HCT116 (cell line): ENCODE results near the gene MMP10. TPM values are rescaled to one million over a fixed set of nuclear protein-coding genes. Genes with fewer than 3 reads are reported as not detected.

Experiments
- ATAC-seq: fragments of 200-7000 bp; cut with Tn5 transposase; 2 replicates; pipeline ENCODE4 v1.9.1; 2020; ENCODE audit warnings: mild to moderate bottlenecking, moderate library complexity
- BruUV-seq: library from RNA; stranded (reverse); fragments of 400-500 nt; replicated peaks from 2 replicates; lab custom pipeline; 2021; lab: Mats Ljungman, UMichigan
- CTCF ChIA-PET: fragments of 300-600 bp; sonication (Branson Sonifier 250); formaldehyde crosslinking; loops from one replicate; lab custom pipeline; 2021; ENCODE audit warnings: antibody characterized with exemption; lab: Charles Lee
- POLR2A ChIA-PET: fragments of 300-600, 350-600 bp; sonication (Branson Sonifier 250); formaldehyde crosslinking; loops from one replicate; lab custom pipeline; 2021; ENCODE audit warnings: antibody characterized with exemption; lab: Charles Lee
- RAD21 ChIA-PET, 2 experiments: fragments of 300-600 bp; sonication (Branson Sonifier 250); formaldehyde crosslinking; loops; one replicate each; lab custom pipeline; 2023; ENCODE audit warnings: low total read pairs in 2 of 2; ENCODE audit not compliant: uncharacterized antibody in 2 of 2, unreplicated experiment in 2 of 2, low non-redundant PET in 1 of 2; lab: Charles Lee
- DNase-seq: peaks from one replicate; pipeline ENCODE4 v3.0.0-alpha.2; 2010; ENCODE audit warnings: low read depth, low spot score
- H2AFZ ChIP-seq: fragments of 200-600 bp; shearing (Covaris generic), sonication (generic); 2 replicates; pipeline ENCODE4 v1.6.1; 2017; ENCODE audit warnings: low read depth, mixed run types, mixed read lengths, antibody characterized with exemption, low read length; ENCODE audit not compliant: poor library complexity, severe bottlenecking
- H3K27ac ChIP-seq: 2 replicates; pipeline ENCODE4 v1.5.1; 2012; ENCODE audit warnings: low read depth, low read length
- H3K27me3 ChIP-seq: fragments of 200-600 bp; sonication (generic); 2 replicates; pipeline ENCODE4 v1.6.1; 2016; ENCODE audit warnings: mixed run types, low read length, mixed read lengths; ENCODE audit not compliant: insufficient read depth
- H3K36me3 ChIP-seq, 2 experiments: fragments of 200-500 bp in 1 of 2; fragments of 200-600 bp in 1 of 2; sonication (Bioruptor generic) in 1 of 2; sonication (generic) in 1 of 2; 2 replicates each; pipeline versions ENCODE4 v1.5.1 to v1.6.1; 2014 to 2016; ENCODE audit warnings: low read length in 2 of 2, inconsistent platforms in 1 of 2, mixed read lengths in 1 of 2, mixed run types in 1 of 2; ENCODE audit not compliant: insufficient read depth in 2 of 2, control insufficient read depth in 1 of 2
- H3K4me1 ChIP-seq, 2 experiments: fragments of 200-600 bp in 1 of 2; sonication (generic) in 1 of 2; 2 replicates each; pipeline versions ENCODE4 v1.5.1 to v1.6.1; 2012 to 2017; ENCODE audit warnings: low read length in 2 of 2, inconsistent platforms in 1 of 2, mild to moderate bottlenecking in 1 of 2, mixed read lengths in 1 of 2, mixed run types in 1 of 2, moderate library complexity in 1 of 2; ENCODE audit not compliant: insufficient read depth in 2 of 2, control insufficient read depth in 1 of 2
- H3K4me2 ChIP-seq: fragments of 200-600 bp; sonication (generic); 2 replicates; pipeline ENCODE4 v1.6.1; 2017; ENCODE audit warnings: mixed run types, low read length, mixed read lengths
- H3K4me3 ChIP-seq, 2 experiments: fragments of 200-600 bp in 1 of 2; sonication (generic) in 1 of 2; replicated peaks in 1 of 2; 2 replicates each; pipeline ENCODE4 v1.5.1; 2011 to 2016; ENCODE audit warnings: low read length in 2 of 2, control low read depth in 1 of 2, low read depth in 1 of 2, mild to moderate bottlenecking in 1 of 2, mixed read lengths in 1 of 2, mixed run types in 1 of 2
- H3K79me2 ChIP-seq: fragments of 200-600 bp; sonication (generic); 2 replicates; pipeline ENCODE4 v1.6.1; 2017; ENCODE audit warnings: mild to moderate bottlenecking, mixed run types, low read length, moderate library complexity, mixed read lengths; ENCODE audit not compliant: insufficient read depth
- H3K9ac ChIP-seq: fragments of 200-600 bp; sonication (generic); 2 replicates; pipeline ENCODE4 v1.6.1; 2016; ENCODE audit warnings: low read length, mixed read lengths
- H3K9me2 ChIP-seq: fragments of 200-600 bp; sonication (generic), shearing (Covaris generic); 2 replicates; pipeline ENCODE4 v1.6.1; 2017; ENCODE audit warnings: mixed run types, mild to moderate bottlenecking, moderate library complexity; ENCODE audit not compliant: insufficient read depth
- H3K9me3 ChIP-seq, 2 experiments: fragments of 200-500 bp in 1 of 2; fragments of 200-600 bp in 1 of 2; sonication (Bioruptor generic) in 1 of 2; sonication (generic) in 1 of 2; 2 replicates each; pipeline ENCODE4 v1.6.1; 2014 to 2017; ENCODE audit warnings: low read length in 2 of 2, mixed read lengths in 2 of 2, inconsistent platforms in 1 of 2, low read depth in 1 of 2, mild to moderate bottlenecking in 1 of 2, mixed run types in 1 of 2, moderate library complexity in 1 of 2; ENCODE audit not compliant: control insufficient read depth in 1 of 2, insufficient read depth in 1 of 2
- H4K20me1 ChIP-seq: fragments of 200-600 bp; sonication (generic), shearing (Covaris generic); 2 replicates; pipeline ENCODE4 v1.6.1; 2017; ENCODE audit warnings: mixed run types, mild to moderate bottlenecking, moderate library complexity; ENCODE audit not compliant: insufficient read depth
- CBX3 ChIP-seq: IDR thresholded peaks from 2 replicates; pipeline ENCODE4 v1.6.1; 2012; ENCODE audit warnings: low read depth
- CEBPB ChIP-seq: IDR thresholded peaks from 2 replicates; pipeline ENCODE4 v1.6.1; 2012; ENCODE audit warnings: low read depth
- EGR1 ChIP-seq: IDR thresholded peaks from 2 replicates; pipeline ENCODE4 v1.6.1; 2012; ENCODE audit warnings: low read depth
- ELF1 ChIP-seq: IDR thresholded peaks from 2 replicates; pipeline ENCODE4 v1.6.1; 2012; ENCODE audit warnings: low read depth, borderline replicate concordance
- EZH2 ChIP-seq: fragments of 200-600 bp; sonication (generic); IDR thresholded peaks from 2 replicates; pipeline ENCODE4 v1.6.1; 2017; ENCODE audit warnings: antibody characterized with exemption, mixed run types
- EZH2phosphoT487 ChIP-seq: fragments of 200-600 bp; IDR thresholded peaks from 2 replicates; pipeline ENCODE4 v1.6.1; 2018; ENCODE audit warnings: antibody characterized with exemption, borderline replicate concordance
- FOSL1 ChIP-seq: IDR thresholded peaks from 2 replicates; pipeline ENCODE4 v1.6.1; 2012; ENCODE audit warnings: low read depth
- JUND ChIP-seq: IDR thresholded peaks from 2 replicates; pipeline ENCODE4 v1.6.1; 2012
- POLR2A ChIP-seq: IDR thresholded peaks from 2 replicates; pipeline ENCODE4 v1.7.0; 2011; ENCODE audit warnings: borderline replicate concordance; ENCODE audit not compliant: insufficient read depth, insufficient read length; ENCODE audit errors: extremely low read depth
- RAD21 ChIP-seq: IDR thresholded peaks from 2 replicates; pipeline ENCODE4 v1.6.1; 2012; ENCODE audit warnings: low read depth, mild to moderate bottlenecking
- SIN3A ChIP-seq: IDR thresholded peaks from 2 replicates; pipeline ENCODE4 v1.6.1; 2012; ENCODE audit warnings: low read depth
- SP1 ChIP-seq: IDR thresholded peaks from 2 replicates; pipeline ENCODE4 v1.6.1; 2012; ENCODE audit warnings: low read depth
- SRF ChIP-seq: IDR thresholded peaks from 2 replicates; pipeline ENCODE4 v1.6.1; 2012; ENCODE audit warnings: low read depth
- TCF7L2 ChIP-seq: IDR thresholded peaks from 2 replicates; pipeline ENCODE4 v1.7.0; 2011; ENCODE audit warnings: borderline replicate concordance, inconsistent platforms; ENCODE audit not compliant: insufficient read depth, insufficient read length; ENCODE audit errors: extremely low read depth
- YY1 ChIP-seq: IDR thresholded peaks from 2 replicates; pipeline ENCODE4 v1.6.1; 2011; ENCODE audit warnings: low read length, low read depth, moderate library complexity, mild to moderate bottlenecking; ENCODE audit not compliant: insufficient replicate concordance; ENCODE audit errors: extremely low read depth
- intact Hi-C: fragments of 100-400 bp; cut with micrococcal nuclease; formaldehyde crosslinking; loops from 2 replicates; pipeline ENCODE4 v1.10.0; 2022
- total RNA-seq: library from RNA; stranded (reverse); gene quantifications from one replicate; pipeline ENCODE4 v1.2.1, GENCODE V29; 2021; ENCODE audit not compliant: unreplicated experiment
- TF ChIP-seq, protein P1 (sequence below): IDR thresholded peaks from 2 replicates; pipeline ENCODE4 v1.6.1; 2012
- TF ChIP-seq, protein P2 (sequence below): IDR thresholded peaks from 2 replicates; pipeline ENCODE4 v1.6.1; 2011; ENCODE audit warnings: mild to moderate bottlenecking, low read length, moderate library complexity; ENCODE audit not compliant: insufficient replicate concordance; ENCODE audit errors: extremely low read depth
- TF ChIP-seq, protein P3 (sequence below): IDR thresholded peaks from 2 replicates; pipeline ENCODE4 v1.6.1; 2012
- TF ChIP-seq, protein P4 (sequence below): IDR thresholded peaks from 2 replicates; pipeline ENCODE4 v1.6.1; 2012; ENCODE audit warnings: low read depth
- TF ChIP-seq, protein P5 (sequence below), 3 experiments: fragments of 200-600 bp in 1 of 3; sonication (generic) in 1 of 3; IDR thresholded peaks in 2 of 3; conservative IDR thresholded peaks in 1 of 3; 2 replicates each; pipeline ENCODE4 v1.5.1; 2012 to 2017; ENCODE audit warnings: low read depth in 2 of 3, low read length in 2 of 3, antibody characterized with exemption in 1 of 3, borderline replicate concordance in 1 of 3, control low read depth in 1 of 3, mild to moderate bottlenecking in 1 of 3, mixed read lengths in 1 of 3, mixed run types in 1 of 3, moderate library complexity in 1 of 3; ENCODE audit not compliant: insufficient read depth in 1 of 3

The MMP10 gene
- total RNA-seq, 1 experiment from 2014 or later: not detected

DNA sequence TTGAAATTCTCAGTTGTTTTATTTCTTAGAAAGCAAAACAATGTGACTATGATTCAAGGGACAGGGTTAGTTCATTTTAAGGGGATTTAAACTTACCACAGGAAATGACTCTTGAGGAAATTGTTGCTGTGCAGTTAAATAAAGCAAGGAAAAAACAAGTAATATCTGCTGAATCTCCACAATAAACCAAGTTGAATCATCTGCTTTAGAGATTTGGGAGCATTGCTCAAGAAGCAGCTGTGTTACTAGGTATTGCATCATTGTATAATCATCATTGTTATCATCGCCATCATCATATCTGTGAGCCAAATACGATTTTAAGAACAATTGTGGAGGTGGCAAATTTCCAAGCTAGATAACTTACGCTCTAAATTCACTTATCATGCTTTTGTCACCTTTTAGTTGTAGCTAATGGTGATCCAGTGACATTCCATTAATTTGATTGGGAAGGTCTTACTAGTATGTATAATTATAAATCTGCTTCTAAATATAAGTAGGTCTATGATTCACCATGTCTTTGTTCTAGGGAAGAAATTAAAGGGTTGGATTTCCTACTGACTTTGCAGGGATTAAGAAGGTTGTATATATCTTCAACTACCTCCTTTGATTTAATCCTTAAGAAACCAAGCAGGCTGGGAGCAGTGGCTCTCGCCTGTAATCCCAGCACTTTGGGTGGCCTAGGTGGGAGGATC, 19.9 kb downstream of the MMP10 start:
- ChIA-PET RAD21 (no interaction called here), POLR2A (no interaction called here), CTCF (no interaction called here)
- H3K79me2 ChIP-seq: no peaks in the 10 kb centered on the region
- BruUV-seq: no TSS peak
- H3K9ac ChIP-seq: no peak overlapping the region
- H2AFZ ChIP-seq: no peak overlapping the region
- no peaks in the 10 kb centered on the region for H4K20me1 ChIP-seq
- ATAC-seq (no peak), DNase-seq (peak; percentile 41)
- no peak overlapping the region for H3K27ac ChIP-seq
- no peaks in the 10 kb centered on the region for H3K36me3 ChIP-seq
- intact Hi-C loops: no loop called here
- no peaks in the 10 kb centered on the region for H3K27me3 ChIP-seq
- H3K9me2 ChIP-seq: no peaks in the 10 kb centered on the region
- no peak overlapping the region for H3K4me3 ChIP-seq
- H3K4me1 ChIP-seq: peaks cover 0 to 3% of the 10 kb centered on the region in 2 experiments; a peak in 1 of 4 replicates
- H3K4me2 ChIP-seq: no peak overlapping the region
- no peaks in the 10 kb centered on the region for H3K9me3 ChIP-seq
- TF ChIP-seq EZH2: no peak
- no peak for TF ChIP-seq SIN3A
- TF ChIP-seq, protein P1, sequence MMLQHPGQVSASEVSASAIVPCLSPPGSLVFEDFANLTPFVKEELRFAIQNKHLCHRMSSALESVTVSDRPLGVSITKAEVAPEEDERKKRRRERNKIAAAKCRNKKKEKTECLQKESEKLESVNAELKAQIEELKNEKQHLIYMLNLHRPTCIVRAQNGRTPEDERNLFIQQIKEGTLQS: peak; percentile 86
- TF ChIP-seq RAD21: 0 out of 2 replicates have a peak, but pooled peaks have one; percentile 6
- peak; percentile 74; the same call in 1 of the 2 replicates for TF ChIP-seq JUND
- TF ChIP-seq, protein P2, sequence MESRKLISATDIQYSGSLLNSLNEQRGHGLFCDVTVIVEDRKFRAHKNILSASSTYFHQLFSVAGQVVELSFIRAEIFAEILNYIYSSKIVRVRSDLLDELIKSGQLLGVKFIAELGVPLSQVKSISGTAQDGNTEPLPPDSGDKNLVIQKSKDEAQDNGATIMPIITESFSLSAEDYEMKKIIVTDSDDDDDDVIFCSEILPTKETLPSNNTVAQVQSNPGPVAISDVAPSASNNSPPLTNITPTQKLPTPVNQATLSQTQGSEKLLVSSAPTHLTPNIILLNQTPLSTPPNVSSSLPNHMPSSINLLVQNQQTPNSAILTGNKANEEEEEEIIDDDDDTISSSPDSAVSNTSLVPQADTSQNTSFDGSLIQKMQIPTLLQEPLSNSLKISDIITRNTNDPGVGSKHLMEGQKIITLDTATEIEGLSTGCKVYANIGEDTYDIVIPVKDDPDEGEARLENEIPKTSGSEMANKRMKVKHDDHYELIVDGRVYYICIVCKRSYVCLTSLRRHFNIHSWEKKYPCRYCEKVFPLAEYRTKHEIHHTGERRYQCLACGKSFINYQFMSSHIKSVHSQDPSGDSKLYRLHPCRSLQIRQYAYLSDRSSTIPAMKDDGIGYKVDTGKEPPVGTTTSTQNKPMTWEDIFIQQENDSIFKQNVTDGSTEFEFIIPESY: no peak
- TF ChIP-seq ELF1: no peak
- TF ChIP-seq FOSL1: peak; percentile 84
- TF ChIP-seq SP1: peak; percentile 85
- 0 out of 2 replicates have a peak, but pooled peaks have one; percentile 24 for TF ChIP-seq EGR1
- peak; percentile 59 for TF ChIP-seq SRF
- peak; percentile 99 for TF ChIP-seq CEBPB
- no peak for TF ChIP-seq POLR2A
- TF ChIP-seq CBX3: peak; percentile 76; the same call in 1 of the 2 replicates
- TF ChIP-seq TCF7L2: peak; percentile 13
- TF ChIP-seq, protein P3, sequence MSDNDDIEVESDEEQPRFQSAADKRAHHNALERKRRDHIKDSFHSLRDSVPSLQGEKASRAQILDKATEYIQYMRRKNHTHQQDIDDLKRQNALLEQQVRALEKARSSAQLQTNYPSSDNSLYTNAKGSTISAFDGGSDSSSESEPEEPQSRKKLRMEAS: no peak
- TF ChIP-seq YY1: no peak
- TF ChIP-seq, protein P4, sequence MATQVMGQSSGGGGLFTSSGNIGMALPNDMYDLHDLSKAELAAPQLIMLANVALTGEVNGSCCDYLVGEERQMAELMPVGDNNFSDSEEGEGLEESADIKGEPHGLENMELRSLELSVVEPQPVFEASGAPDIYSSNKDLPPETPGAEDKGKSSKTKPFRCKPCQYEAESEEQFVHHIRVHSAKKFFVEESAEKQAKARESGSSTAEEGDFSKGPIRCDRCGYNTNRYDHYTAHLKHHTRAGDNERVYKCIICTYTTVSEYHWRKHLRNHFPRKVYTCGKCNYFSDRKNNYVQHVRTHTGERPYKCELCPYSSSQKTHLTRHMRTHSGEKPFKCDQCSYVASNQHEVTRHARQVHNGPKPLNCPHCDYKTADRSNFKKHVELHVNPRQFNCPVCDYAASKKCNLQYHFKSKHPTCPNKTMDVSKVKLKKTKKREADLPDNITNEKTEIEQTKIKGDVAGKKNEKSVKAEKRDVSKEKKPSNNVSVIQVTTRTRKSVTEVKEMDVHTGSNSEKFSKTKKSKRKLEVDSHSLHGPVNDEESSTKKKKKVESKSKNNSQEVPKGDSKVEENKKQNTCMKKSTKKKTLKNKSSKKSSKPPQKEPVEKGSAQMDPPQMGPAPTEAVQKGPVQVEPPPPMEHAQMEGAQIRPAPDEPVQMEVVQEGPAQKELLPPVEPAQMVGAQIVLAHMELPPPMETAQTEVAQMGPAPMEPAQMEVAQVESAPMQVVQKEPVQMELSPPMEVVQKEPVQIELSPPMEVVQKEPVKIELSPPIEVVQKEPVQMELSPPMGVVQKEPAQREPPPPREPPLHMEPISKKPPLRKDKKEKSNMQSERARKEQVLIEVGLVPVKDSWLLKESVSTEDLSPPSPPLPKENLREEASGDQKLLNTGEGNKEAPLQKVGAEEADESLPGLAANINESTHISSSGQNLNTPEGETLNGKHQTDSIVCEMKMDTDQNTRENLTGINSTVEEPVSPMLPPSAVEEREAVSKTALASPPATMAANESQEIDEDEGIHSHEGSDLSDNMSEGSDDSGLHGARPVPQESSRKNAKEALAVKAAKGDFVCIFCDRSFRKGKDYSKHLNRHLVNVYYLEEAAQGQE: no peak
- TF ChIP-seq EZH2phosphoT487: no peak
- TF ChIP-seq, protein P5, sequence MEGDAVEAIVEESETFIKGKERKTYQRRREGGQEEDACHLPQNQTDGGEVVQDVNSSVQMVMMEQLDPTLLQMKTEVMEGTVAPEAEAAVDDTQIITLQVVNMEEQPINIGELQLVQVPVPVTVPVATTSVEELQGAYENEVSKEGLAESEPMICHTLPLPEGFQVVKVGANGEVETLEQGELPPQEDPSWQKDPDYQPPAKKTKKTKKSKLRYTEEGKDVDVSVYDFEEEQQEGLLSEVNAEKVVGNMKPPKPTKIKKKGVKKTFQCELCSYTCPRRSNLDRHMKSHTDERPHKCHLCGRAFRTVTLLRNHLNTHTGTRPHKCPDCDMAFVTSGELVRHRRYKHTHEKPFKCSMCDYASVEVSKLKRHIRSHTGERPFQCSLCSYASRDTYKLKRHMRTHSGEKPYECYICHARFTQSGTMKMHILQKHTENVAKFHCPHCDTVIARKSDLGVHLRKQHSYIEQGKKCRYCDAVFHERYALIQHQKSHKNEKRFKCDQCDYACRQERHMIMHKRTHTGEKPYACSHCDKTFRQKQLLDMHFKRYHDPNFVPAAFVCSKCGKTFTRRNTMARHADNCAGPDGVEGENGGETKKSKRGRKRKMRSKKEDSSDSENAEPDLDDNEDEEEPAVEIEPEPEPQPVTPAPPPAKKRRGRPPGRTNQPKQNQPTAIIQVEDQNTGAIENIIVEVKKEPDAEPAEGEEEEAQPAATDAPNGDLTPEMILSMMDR (IDR thresholded peaks at IDR 0.05 in 2 of 3, conservative IDR thresholded peaks at IDR 0.05 in 1 of 3; ENCODE audit: borderline replicate concordance in 1 of 3, insufficient read depth in 1 of 3, low read depth in 2 of 3, low read length in 2 of 3): 0 out of 6 replicates have a peak, but pooled peaks of 1 of the 3 experiments have one; percentile 2
